Measurements from ENCODE around the gene CYTH3. TPM values are rescaled to one million over a fixed set of nuclear protein-coding genes. Genes with fewer than 3 reads are reported as not detected.
A peak's percentile ranks its signal among the peaks of the same experiment; 100 is the strongest.
"Not testable (repeated sequence)": the region's sequence is repeated elsewhere in the genome, so short reads cannot be mapped to it uniquely, and the experiment has no call there.

CYTH3 gene
- total RNA-seq, 4 donors from 2014 or later, result 41.0 to 75.5 (median 56.7) TPM

DNA sequence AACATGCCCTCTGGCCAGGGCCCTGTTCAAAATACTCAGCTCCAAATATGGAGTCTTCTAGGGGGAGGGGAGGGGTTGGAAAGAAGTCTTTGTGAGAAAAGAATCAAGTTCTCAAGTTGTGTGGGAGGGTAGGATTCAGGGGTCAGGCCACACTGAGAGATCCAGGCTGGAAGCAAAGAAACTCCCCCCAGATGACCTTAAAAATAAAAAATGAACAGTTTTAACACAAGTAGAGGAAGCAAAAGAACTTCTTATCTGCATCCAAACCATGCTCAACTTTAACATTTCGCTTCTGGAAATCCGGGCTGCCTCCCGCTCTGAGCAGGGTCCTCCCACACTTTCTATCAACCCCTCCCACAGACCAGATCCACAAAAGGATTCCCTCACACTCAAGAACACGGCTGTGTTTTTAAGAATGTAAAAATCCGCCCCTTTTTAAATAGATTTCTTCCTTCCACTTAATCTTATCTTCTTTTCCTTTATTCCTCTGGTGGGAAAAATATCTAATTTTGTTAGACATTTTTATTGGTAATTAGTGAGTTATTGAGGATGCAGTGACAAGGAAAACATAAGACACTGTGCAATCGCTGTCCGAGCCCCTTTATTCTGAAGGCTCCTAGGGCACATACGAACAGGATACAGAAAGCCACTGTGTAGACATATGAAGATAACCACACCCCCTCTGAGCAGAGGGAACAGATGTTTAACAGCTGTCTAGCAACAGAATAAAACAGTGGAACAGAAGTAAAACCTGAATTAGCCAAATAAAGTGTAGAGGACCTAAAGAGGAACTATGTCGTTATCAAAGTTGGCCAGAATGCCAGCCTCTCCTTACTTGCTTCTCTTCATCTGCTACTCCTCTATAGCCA, 43.8 kb downstream of the CYTH3 start:
- intact Hi-C loops (cut with DNase I), result no loop called here
- TF ChIP-seq POLR2A (IDR thresholded peaks at IDR 0.05) (no peak), CTCF (IDR thresholded peaks at IDR 0.05) (no peak)
- no peaks in the 10 kb centered on the region for H3K36me3 ChIP-seq
- H3K27ac ChIP-seq, result peak overlapping the region in 1 of 3 donors; percentile 44
- H3K4me1 ChIP-seq, result peaks cover 20 to 58% of the 10 kb centered on the region in 2 donors
- DNase-seq, result no peak
- H3K9me3 ChIP-seq, result no peaks in the 10 kb centered on the region
- WGBS, 2 donors, result 52 to 62% methylated on average over 9 of the region's 9 CpGs
- no peak overlapping the region for H3K4me3 ChIP-seq (replicated peaks in 1 of 3)
- H3K27me3 ChIP-seq, result no peaks in the 10 kb centered on the region

DNA sequence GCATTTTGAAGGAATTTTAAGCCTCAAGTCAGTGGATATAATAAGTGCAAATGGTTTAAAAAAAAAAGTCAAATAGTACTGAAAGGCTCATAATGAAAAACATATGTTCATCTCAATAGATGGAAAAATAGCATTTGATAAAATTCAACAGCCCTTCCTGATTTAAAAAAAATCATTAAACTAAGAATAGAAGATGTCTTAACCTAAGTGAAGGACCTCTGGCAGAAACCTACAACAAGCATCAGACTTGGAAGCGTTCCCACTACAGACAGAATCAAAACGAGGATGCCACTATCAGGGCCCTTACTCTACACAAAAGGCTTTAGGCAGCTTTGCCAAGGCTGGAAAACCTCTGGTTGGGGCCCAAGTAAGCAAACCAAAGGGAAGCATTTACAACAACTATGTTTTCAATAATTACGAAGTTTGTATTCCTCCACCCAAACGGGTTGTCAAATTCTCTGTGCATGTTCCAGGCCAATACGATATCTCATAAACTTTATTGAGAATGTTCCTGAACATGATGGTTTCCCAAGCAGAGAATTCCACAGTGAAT, 45.1 kb downstream of the CYTH3 start:
- intact Hi-C loops (cut with DNase I), result no loop called here
- Histone ChIP-seq H3K36me3 (no peaks in the 10 kb centered on the region), H3K4me1 (peaks cover 16 to 51% of the 10 kb centered on the region in 2 donors), H3K4me3 (replicated peaks in 1 of 3) (no peak overlapping the region), H3K27ac (peak overlapping the region; percentile 38 to 47 (median 44)), H3K9me3 (no peaks in the 10 kb centered on the region), H3K27me3 (no peaks in the 10 kb centered on the region)
- 49 to 57% methylated on average over 5 of the region's 5 CpGs for WGBS, 2 donors
- no peak for DNase-seq
- TF ChIP-seq CTCF (IDR thresholded peaks at IDR 0.05), result no peak
- no peak for TF ChIP-seq POLR2A (IDR thresholded peaks at IDR 0.05)

DNA sequence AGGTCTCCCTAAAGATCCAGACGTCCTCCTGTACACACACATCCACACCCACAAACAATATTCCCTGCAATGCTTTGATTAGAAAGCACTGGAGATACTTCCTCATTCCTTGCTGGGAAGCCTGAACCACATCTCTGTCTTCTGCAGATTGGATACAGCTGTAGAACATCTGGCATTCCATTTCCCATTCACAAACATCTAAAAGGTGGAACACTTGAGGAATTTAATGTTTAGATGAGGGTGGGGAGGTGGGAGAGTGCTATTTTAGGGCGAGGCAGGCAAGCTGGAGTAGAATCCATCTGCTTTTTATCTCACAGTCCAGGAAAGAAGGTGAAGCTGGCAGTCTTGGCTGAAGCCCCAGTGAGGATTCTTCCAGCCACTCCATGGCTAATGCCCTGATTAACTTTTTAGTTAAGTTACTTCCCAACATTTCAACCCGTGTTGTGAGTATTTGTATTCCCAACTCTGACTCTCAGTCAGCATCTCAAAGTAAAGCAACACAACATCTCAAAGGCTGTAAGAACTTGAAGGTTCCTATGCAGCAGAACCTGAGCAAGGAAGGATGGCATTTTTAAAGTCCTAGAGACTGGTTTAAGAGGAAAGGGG, 46.1 kb downstream of the CYTH3 start:
- no peaks in the 10 kb centered on the region for H3K9me3 ChIP-seq
- no peaks in the 10 kb centered on the region for H3K27me3 ChIP-seq
- TF ChIP-seq POLR2A (IDR thresholded peaks at IDR 0.05) (no peak), CTCF (IDR thresholded peaks at IDR 0.05) (no peak)
- intact Hi-C loops (cut with DNase I), result no loop called here
- DNase-seq, result no peak
- peak overlapping the region in 2 of 3 donors; percentile 4 to 22 for H3K27ac ChIP-seq
- H3K4me1 ChIP-seq, result peaks cover 11 to 45% of the 10 kb centered on the region in 2 donors
- WGBS, 2 donors, result 55 to 57% methylated on average over 3 of the region's 3 CpGs
- H3K36me3 ChIP-seq, result no peaks in the 10 kb centered on the region
- H3K4me3 ChIP-seq (replicated peaks in 1 of 3), result no peak overlapping the region

DNA sequence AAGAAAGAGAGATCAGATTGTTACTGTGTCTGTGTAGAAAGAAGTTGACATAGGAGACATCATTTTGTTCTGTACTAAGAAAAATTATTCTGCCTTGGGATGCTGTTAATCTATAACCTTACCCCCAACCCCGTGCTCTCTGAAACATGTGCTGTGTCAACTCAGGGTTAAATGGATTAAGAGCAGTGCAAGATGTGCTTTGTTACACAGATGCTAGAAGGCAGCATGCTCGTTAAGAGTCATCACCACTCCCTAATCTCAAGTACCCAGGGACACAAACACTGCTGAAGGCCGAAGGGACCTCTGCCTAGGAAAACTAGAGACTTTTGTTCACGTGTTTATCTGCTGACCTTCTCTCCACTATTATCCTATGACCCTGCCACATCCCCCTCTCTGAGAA, 49.0 kb downstream of the CYTH3 start:
- H3K4me3 ChIP-seq (replicated peaks in 1 of 3); H3K9me3 ChIP-seq; DNase-seq; H3K36me3 ChIP-seq; intact Hi-C loops (cut with DNase I); H3K27ac ChIP-seq; H3K27me3 ChIP-seq: not testable (repeated sequence)
- peaks cover 9 to 45% of the 10 kb centered on the region in 2 donors for H3K4me1 ChIP-seq
- 26 to 35% methylated on average over 4 of the region's 4 CpGs for WGBS, 2 donors

DNA sequence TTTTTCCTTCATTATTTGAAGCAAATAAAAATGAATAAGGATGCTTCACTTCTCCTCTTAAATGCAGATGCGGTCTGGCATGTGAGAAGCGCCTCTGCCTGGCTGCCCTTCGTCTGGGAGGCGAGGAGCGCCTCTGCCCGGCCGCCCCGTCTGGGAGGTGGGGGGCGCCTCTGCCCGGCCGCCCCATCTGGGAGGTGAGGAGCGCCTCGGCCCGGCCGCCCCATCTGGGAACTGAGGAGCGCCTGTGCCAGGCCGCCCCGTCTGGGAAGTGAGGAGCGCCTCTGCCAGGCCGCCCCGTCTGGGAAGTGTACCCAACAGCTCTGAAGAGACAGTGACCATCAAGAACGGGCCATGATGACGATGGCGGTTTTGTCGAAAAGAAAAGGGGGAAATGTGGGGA, 49.4 kb downstream of the CYTH3 start:
- DNase-seq; H3K36me3 ChIP-seq; H3K27ac ChIP-seq; H3K9me3 ChIP-seq; H3K4me3 ChIP-seq (replicated peaks in 1 of 3); H3K27me3 ChIP-seq; intact Hi-C loops (cut with DNase I): not testable (repeated sequence)
- H3K4me1 ChIP-seq, result peaks cover 9 to 41% of the 10 kb centered on the region in 2 donors
- 97% methylated on average over 21 to 25 of the region's 25 CpGs for WGBS, 2 donors
